GM12801 (cell line): ENCODE data around the gene TTC7B.

ENCODE experiments used
- TF ChIP-seq, protein P1 (sequence below): IDR thresholded peaks from one replicate; pipeline ENCODE4 v1.5.1; 2011; ENCODE audit warnings: control low read depth; ENCODE audit not compliant: insufficient read length; ENCODE audit errors: extremely low read depth

The TTC7B gene

DNA sequence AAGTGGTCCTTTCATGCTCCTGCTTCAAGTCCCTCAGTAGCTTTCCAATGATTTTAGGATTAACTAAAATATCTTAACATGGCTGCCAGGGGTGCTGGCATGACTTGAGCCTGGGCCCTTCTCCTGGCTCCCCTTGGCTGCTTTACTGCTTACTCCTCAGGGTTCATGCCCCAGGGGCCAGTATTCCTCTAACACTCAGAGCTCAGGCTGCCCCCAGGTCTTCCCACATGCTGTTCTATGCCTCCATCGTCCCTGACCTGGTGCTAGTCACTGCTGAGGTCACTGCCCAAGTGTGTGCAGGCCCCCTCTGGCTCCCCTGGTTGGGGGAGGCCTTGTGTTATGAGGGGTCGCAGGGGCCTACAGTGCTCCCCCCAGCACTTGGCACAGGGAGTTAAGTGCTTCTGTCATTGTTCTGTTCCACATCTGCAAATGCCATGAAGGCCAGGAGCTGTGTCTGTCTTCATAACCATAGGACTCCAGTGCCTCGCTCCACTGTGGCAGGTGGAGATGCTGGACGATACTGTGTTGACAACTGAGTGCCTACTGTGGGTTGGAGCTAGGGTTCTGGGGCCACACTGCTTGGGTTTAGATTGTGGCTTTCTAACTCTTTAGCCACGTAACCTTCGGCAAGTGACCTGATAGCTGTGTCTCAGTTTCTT, 228.8 kb downstream of the TTC7B start:
- TF ChIP-seq, protein P1, sequence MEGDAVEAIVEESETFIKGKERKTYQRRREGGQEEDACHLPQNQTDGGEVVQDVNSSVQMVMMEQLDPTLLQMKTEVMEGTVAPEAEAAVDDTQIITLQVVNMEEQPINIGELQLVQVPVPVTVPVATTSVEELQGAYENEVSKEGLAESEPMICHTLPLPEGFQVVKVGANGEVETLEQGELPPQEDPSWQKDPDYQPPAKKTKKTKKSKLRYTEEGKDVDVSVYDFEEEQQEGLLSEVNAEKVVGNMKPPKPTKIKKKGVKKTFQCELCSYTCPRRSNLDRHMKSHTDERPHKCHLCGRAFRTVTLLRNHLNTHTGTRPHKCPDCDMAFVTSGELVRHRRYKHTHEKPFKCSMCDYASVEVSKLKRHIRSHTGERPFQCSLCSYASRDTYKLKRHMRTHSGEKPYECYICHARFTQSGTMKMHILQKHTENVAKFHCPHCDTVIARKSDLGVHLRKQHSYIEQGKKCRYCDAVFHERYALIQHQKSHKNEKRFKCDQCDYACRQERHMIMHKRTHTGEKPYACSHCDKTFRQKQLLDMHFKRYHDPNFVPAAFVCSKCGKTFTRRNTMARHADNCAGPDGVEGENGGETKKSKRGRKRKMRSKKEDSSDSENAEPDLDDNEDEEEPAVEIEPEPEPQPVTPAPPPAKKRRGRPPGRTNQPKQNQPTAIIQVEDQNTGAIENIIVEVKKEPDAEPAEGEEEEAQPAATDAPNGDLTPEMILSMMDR = no peak

- TF ChIP-seq, protein P1 = no peak
These were observed 231.1 kb downstream of the TTC7B start for GRCh38 chr14:90585106-90585505.

GRCh38 chr14:90583916-90584605, 232.2 kb downstream of the TTC7B start:
- TF ChIP-seq, protein P1 = no peak

- TF ChIP-seq, protein P1 = no peak
These were observed 232.8 kb downstream of the TTC7B start for GRCh38 chr14:90583427-90583826.

DNA sequence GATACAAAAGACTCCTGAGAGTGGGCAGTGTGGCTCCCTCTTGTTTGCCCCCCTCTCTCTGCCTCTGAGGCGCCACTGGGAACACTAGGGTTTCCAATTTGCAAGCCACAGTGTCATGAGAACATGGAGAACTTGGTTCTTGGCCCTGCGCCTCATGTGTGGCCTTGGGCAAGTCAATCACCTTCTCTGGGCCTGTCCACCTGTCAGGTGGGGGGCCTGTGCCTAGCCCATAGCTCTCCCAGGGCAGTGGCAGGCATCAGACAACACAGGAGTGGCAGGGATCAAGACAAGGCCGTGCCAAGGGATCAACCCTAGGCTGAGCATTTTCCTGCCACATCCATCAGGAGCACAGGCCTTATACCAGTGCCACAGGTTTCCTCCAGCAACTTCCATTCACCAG, 234.1 kb downstream of the TTC7B start:
- TF ChIP-seq, protein P1 = no peak

- TF ChIP-seq, protein P1 = no peak
These were observed 234.5 kb downstream of the TTC7B start for GRCh38 chr14:90581745-90582144.

GRCh38 chr14:90580377-90581335, 235.6 kb downstream of the TTC7B start:
- TF ChIP-seq, protein P1 = no peak
